ENCODE measurements around the gene BRD7.

Gene BRD7

DNA sequence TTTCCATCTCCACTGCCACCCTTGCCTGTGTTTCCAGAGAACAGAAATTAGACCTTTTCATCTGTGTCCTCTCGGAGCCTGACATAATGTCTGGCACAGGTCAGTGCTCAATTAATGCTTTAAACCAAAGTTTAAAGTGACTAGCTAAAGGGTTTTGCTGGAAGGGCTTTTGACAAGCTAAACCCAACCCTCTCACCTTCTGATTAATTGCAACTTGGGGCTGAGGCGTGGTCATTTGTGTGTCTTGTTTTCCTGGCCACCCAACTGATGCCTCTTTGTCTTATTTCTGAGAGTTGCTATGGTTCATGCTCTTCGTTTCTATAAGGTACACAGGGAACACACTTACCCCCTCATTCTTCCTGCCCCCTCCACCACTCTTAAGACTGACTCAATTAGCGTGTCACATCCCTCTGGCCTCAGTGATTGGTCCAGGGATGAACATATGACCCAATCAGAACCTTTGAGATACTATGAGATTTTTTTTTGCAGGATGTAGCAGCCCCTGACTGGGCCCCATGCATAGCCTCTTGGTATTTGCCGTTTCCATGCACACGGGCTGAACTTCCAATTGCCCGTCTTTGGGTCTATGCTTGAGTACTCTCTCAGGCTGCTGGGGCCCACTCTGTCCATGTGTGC, 15.8 kb upstream of the BRD7 start:
- Histone ChIP-seq H3K9me3 (ENCODE audit: insufficient read depth, low read length) (no peaks in the 10 kb centered on the region), H3K4me2 (ENCODE audit: low read length) (no peak overlapping the region), H3K4me3 (ENCODE audit: low read length) (no peak overlapping the region), H2AFZ (ENCODE audit: low read depth, low read length) (no peak overlapping the region), H3K27ac (ENCODE audit: low read length) (no peak overlapping the region), H4K20me1 (ENCODE audit: insufficient read depth, low read length) (no peaks in the 10 kb centered on the region), H3K36me3 (replicated peaks; ENCODE audit: low read depth, low read length) (no peaks in the 10 kb centered on the region), H3K27me3 (ENCODE audit: low read depth, low read length) (no peaks in the 10 kb centered on the region), H3K79me2 (ENCODE audit: low read length) (no peaks in the 10 kb centered on the region), H3K4me1 (ENCODE audit: low read length) (no peaks in the 10 kb centered on the region), H3K9ac (ENCODE audit: low read length) (no peak overlapping the region)
- TF ChIP-seq EZH2phosphoT487 (IDR thresholded peaks at IDR 0.05; ENCODE audit: low read depth) = no peak
- TF ChIP-seq, protein P1, sequence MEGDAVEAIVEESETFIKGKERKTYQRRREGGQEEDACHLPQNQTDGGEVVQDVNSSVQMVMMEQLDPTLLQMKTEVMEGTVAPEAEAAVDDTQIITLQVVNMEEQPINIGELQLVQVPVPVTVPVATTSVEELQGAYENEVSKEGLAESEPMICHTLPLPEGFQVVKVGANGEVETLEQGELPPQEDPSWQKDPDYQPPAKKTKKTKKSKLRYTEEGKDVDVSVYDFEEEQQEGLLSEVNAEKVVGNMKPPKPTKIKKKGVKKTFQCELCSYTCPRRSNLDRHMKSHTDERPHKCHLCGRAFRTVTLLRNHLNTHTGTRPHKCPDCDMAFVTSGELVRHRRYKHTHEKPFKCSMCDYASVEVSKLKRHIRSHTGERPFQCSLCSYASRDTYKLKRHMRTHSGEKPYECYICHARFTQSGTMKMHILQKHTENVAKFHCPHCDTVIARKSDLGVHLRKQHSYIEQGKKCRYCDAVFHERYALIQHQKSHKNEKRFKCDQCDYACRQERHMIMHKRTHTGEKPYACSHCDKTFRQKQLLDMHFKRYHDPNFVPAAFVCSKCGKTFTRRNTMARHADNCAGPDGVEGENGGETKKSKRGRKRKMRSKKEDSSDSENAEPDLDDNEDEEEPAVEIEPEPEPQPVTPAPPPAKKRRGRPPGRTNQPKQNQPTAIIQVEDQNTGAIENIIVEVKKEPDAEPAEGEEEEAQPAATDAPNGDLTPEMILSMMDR (IDR thresholded peaks at IDR 0.05; ENCODE audit: low read depth, low read length) = no peak

DNA sequence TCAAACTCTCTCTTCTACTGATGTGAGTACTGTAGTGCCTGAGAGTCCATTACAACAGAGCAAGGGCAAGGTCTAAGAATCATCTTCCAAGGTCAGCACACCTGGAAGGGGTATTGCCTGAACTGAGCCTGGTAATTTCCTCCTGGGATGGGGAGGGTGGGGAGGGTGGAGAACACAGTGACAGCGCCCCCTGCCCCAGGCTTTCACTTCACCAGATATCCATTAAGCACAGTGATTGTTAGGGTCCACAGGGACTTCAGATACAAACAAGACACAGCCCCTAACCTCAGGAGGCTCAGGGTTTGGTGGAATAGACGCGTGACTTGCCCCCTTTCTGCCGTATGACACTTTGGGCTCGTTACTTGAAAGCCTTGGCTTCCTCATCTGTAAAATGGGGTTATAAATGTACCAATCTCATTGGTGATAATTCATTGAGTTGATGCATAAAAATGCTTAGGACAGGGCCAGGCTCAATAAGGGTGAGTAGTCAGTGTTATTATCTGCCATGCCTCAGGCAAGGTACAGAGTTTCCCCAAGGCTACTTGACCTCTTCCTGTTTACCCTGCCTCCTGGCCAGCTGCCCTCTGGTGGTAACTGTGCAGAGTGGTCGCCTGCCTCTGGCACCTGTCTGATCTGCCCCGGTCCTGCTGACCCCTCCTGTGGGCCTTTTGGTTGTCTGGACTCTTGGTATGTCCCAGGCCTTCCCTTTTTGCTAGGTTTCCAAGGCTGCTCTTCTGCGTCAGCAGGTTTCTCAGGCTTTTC, 13.1 kb upstream of the BRD7 start:
- Histone ChIP-seq H3K9me3 (ENCODE audit: insufficient read depth, low read length) (no peaks in the 10 kb centered on the region), H3K36me3 (replicated peaks; ENCODE audit: low read depth, low read length) (no peaks in the 10 kb centered on the region), H3K9ac (ENCODE audit: low read length) (no peak overlapping the region), H3K4me2 (ENCODE audit: low read length) (no peak overlapping the region), H3K4me1 (ENCODE audit: low read length) (no peaks in the 10 kb centered on the region), H3K27me3 (ENCODE audit: low read depth, low read length) (no peaks in the 10 kb centered on the region), H4K20me1 (ENCODE audit: insufficient read depth, low read length) (no peaks in the 10 kb centered on the region), H3K27ac (ENCODE audit: low read length) (no peak overlapping the region), H3K79me2 (ENCODE audit: low read length) (no peaks in the 10 kb centered on the region), H2AFZ (ENCODE audit: low read depth, low read length) (no peak overlapping the region), H3K4me3 (ENCODE audit: low read length) (no peak overlapping the region)
- TF ChIP-seq, protein P1 (IDR thresholded peaks at IDR 0.05; ENCODE audit: low read depth, low read length) = peak; percentile 32
- no peak for TF ChIP-seq EZH2phosphoT487 (IDR thresholded peaks at IDR 0.05; ENCODE audit: low read depth)

DNA sequence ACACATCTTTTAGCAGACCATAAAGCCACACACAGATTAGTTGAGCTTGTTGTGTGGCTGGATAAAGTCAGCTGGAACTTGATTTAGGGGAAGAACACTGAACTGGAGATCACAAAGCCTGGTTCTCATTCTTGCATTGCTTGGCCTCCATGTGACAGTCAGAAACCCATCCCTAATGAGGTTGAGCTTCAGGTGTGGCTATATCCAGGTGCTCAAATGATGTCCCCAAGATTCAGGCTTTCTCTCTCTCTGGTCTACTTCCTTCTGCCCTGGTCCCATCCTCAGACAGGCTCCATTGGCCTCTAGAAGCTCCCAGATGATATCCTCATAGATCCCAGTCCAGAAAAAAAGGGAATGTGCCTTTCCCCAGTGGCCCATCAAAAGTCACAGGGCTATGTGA, 9.6 kb upstream of the BRD7 start:
- H3K4me1 ChIP-seq (ENCODE audit: low read length) = no peaks in the 10 kb centered on the region
- no peak overlapping the region for H3K4me3 ChIP-seq (ENCODE audit: low read length)
- no peak overlapping the region for H3K4me2 ChIP-seq (ENCODE audit: low read length)
- no peak overlapping the region for H3K9ac ChIP-seq (ENCODE audit: low read length)
- no peaks in the 10 kb centered on the region for H4K20me1 ChIP-seq (ENCODE audit: insufficient read depth, low read length)
- H3K36me3 ChIP-seq (replicated peaks; ENCODE audit: low read depth, low read length) = no peaks in the 10 kb centered on the region
- no peaks in the 10 kb centered on the region for H3K9me3 ChIP-seq (ENCODE audit: insufficient read depth, low read length)
- H3K79me2 ChIP-seq (ENCODE audit: low read length) = no peaks in the 10 kb centered on the region
- no peak for TF ChIP-seq EZH2phosphoT487 (IDR thresholded peaks at IDR 0.05; ENCODE audit: low read depth)
- TF ChIP-seq, protein P1 (IDR thresholded peaks at IDR 0.05; ENCODE audit: low read depth, low read length) = no peak
- no peak overlapping the region for H3K27ac ChIP-seq (ENCODE audit: low read length)
- H2AFZ ChIP-seq (ENCODE audit: low read depth, low read length) = no peak overlapping the region
- H3K27me3 ChIP-seq (ENCODE audit: low read depth, low read length) = no peaks in the 10 kb centered on the region

DNA sequence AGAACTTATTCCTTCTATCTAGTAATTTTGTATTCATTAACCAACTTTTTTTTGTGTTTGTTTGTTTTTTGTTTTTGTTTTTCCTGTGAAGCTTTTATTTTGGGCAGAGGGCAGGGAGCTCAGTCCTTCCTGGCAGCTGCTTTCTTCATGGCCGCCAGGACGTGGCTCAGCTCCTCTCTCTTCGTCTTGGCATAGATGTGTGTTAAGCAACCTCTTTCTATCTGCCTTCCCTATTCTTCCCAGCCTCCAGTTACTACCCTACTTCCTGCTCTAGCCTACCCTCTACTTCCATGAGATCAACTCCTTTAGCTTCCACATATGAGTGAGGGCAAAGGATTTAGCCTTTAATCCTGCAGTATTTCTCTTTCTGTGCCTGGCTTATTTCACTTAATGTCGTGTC, 8.2 kb upstream of the BRD7 start:
- no peaks in the 10 kb centered on the region for H3K4me1 ChIP-seq (ENCODE audit: low read length)
- no peak overlapping the region for H3K4me3 ChIP-seq (ENCODE audit: low read length)
- no peaks in the 10 kb centered on the region for H3K79me2 ChIP-seq (ENCODE audit: low read length)
- no peaks in the 10 kb centered on the region for H3K36me3 ChIP-seq (replicated peaks; ENCODE audit: low read depth, low read length)
- no peaks in the 10 kb centered on the region for H3K9me3 ChIP-seq (ENCODE audit: insufficient read depth, low read length)
- no peak overlapping the region for H3K27ac ChIP-seq (ENCODE audit: low read length)
- H3K4me2 ChIP-seq (ENCODE audit: low read length) = no peak overlapping the region
- no peak overlapping the region for H2AFZ ChIP-seq (ENCODE audit: low read depth, low read length)
- no peaks in the 10 kb centered on the region for H3K27me3 ChIP-seq (ENCODE audit: low read depth, low read length)
- no peak overlapping the region for H3K9ac ChIP-seq (ENCODE audit: low read length)
- H4K20me1 ChIP-seq (ENCODE audit: insufficient read depth, low read length) = no peaks in the 10 kb centered on the region
- TF ChIP-seq, protein P1 (IDR thresholded peaks at IDR 0.05; ENCODE audit: low read depth, low read length) = no peak
- no peak for TF ChIP-seq EZH2phosphoT487 (IDR thresholded peaks at IDR 0.05; ENCODE audit: low read depth)
